Right kidney (tissue), 9 donors: ENCODE measurements around the gene RLIM.
"Not testable (repeated sequence)": the region's sequence is repeated elsewhere in the genome, so short reads cannot be mapped to it uniquely, and the experiment has no call there.

Source experiments
- DNase-seq: peaks from one replicate; pipeline ENCODE4 v3.0.0-alpha.2; 2016
- long read RNA-seq, 8 donors: transcript quantifications; one replicate each; lab custom pipeline, GENCODE V29; 2026

RLIM gene, protein sequence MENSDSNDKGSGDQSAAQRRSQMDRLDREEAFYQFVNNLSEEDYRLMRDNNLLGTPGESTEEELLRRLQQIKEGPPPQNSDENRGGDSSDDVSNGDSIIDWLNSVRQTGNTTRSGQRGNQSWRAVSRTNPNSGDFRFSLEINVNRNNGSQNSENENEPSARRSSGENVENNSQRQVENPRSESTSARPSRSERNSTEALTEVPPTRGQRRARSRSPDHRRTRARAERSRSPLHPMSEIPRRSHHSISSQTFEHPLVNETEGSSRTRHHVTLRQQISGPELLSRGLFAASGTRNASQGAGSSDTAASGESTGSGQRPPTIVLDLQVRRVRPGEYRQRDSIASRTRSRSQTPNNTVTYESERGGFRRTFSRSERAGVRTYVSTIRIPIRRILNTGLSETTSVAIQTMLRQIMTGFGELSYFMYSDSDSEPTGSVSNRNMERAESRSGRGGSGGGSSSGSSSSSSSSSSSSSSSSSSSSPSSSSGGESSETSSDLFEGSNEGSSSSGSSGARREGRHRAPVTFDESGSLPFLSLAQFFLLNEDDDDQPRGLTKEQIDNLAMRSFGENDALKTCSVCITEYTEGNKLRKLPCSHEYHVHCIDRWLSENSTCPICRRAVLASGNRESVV
- long read RNA-seq, donor 1, full-length matches to known transcripts, result 5 of 5 reads
- long read RNA-seq, donor 1, partial matches to known transcripts, result 0 of 5 reads
- long read RNA-seq, donor 1, other reads (novel, unspliced or antisense), result 0 of 5 reads
- long read RNA-seq, donor 2, full-length matches to known transcripts, result 5 of 5 reads
- long read RNA-seq, donor 2, partial matches to known transcripts, result 0 of 5 reads
- long read RNA-seq, donor 2, other reads (novel, unspliced or antisense), result 0 of 5 reads
- long read RNA-seq, donor 3, full-length matches to known transcripts, result 2 of 2 reads
- long read RNA-seq, donor 3, partial matches to known transcripts, result 0 of 2 reads
- long read RNA-seq, donor 3, other reads (novel, unspliced or antisense), result 0 of 2 reads
- long read RNA-seq, donor 4, full-length matches to known transcripts, result 11 of 11 reads
- long read RNA-seq, donor 4, partial matches to known transcripts, result 0 of 11 reads
- long read RNA-seq, donor 4, other reads (novel, unspliced or antisense), result 0 of 11 reads
- long read RNA-seq, donor 5, full-length matches to known transcripts, result 7 of 7 reads
- long read RNA-seq, donor 5, partial matches to known transcripts, result 0 of 7 reads
- long read RNA-seq, donor 5, other reads (novel, unspliced or antisense), result 0 of 7 reads
- long read RNA-seq, donor 6, full-length matches to known transcripts, result 7 of 7 reads
- long read RNA-seq, donor 6, partial matches to known transcripts, result 0 of 7 reads
- long read RNA-seq, donor 6, other reads (novel, unspliced or antisense), result 0 of 7 reads
- long read RNA-seq, donor 7, full-length matches to known transcripts, result 9 of 9 reads
- long read RNA-seq, donor 7, partial matches to known transcripts, result 0 of 9 reads
- long read RNA-seq, donor 7, other reads (novel, unspliced or antisense), result 0 of 9 reads
- long read RNA-seq, donor 8, full-length matches to known transcripts, result 7 of 7 reads
- long read RNA-seq, donor 8, partial matches to known transcripts, result 0 of 7 reads
- long read RNA-seq, donor 8, other reads (novel, unspliced or antisense), result 0 of 7 reads

GRCh38 chrX:74614093-74614909 lies at the start of gene RLIM:
TSS of gene RLIM (minus strand) at chrX:74614624. CDS start at chrX:74595977, 18,647 bp downstream.
- peak; percentile 78 for DNase-seq

DNA sequence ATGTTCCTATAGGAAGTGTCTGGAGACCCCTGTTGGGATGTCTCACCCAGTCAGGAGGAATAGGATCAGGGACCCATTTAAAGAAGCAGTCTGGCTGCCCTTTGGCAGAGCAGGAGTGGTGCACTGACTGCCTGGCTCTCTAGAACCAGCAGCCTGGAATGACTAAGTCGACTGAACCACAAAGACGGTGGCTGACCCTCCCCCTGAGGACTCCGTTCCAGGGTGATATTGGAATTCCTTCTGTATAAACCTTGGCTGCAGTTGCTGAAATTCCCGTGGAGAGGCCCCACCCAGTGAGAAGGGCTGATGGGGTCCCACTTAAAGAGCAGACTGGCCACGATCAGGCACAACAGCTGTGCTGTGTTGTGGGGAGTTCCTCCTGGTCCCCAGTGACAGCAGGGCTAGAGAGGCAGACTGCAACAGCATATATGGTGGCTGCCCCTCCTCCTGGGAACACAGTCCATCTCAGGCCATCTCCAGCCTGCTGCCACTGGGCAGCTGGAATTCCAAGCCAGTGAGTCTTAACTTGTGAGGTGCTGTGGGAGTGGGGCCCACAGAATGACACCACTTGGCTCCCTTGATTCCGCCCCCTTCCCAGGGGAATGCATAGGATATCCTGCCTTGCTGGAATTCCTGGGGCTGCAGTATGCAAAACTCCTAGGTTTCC lies 41.8 kb upstream of the RLIM start:
- no peak for DNase-seq

DNA sequence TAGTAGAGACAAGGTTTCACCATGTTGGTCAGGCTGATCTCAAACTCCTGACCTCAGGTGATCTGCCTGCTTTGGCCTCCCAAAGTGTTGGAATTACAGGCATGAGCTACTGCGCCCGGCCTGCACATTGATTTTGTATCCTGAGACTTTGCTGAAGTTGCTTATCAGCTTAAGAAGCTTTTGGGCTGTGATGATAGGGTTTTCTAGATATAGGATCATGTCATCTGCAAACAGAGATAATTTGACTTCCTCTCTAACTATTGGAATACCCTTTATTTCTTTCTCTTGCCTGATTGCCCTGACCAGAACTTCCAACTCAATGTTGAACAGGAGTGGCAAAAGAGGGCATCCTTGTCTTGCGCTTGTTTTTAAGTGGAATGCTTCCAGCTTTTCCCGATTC lies 40.5 kb upstream of the RLIM start:
- not testable (repeated sequence) for DNase-seq

DNA sequence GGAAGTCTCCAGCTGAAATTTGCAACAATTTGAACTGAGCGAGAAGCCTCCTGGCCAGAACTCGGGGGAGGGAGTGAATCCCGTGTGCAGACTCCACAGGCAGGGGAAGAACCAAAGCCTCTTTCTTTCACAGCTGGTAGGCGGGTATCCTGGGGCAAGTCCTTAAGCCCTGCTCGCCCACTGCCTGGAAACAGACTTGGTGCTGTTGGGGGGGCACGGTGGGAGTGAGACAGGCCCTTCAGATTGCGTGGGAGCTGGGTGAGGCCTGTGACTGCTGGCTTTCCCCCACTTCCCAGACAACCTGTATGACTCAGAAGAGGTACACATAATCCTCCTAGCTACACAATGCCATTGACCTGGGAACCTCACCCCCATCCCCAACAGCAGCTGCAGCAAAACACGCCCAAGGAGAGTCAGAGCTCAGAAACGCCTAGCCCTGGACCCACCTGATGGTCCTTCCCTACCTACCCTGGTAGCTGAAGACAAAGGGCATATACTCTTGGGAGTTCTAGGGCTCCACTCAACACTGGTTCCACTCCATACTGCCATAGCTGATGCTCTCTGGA lies 22.4 kb upstream of the RLIM start:
- DNase-seq, result no peak

DNA sequence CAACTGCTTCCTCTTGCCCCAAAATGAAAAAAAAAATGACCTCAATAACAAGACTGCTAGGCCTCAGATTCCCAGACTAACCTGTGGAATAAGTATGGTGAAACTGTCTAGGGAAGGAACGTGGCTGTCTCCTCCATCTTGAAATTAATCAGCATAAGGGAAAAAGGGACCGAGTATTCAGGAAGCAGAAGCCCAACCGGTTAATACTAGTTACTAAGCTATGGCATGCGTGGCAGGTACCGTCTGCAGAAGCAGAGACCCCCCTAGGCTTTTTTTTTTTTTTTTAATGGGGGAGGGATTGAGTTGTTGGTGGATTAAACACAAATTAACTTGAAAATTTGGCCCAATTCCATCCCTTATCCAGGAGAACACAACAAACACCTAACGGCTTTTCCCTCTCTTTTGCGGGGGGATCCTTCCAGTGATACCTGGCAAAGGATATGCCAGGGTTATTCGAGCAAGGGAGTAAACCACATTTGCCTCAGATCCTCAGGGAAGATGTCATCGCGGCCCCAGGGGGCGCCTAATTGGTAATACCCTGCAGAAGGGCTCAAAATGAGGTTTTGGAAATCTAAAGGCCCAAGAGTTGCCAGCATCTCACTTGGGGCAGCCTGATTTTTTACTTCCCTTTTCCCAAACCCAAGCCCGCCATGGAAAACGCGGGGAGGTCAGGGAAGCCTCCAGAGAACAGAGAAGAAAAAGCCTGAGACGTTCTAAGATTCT lies 893 bp downstream of the RLIM start:
- DNase-seq, result peak; percentile 16

DNA sequence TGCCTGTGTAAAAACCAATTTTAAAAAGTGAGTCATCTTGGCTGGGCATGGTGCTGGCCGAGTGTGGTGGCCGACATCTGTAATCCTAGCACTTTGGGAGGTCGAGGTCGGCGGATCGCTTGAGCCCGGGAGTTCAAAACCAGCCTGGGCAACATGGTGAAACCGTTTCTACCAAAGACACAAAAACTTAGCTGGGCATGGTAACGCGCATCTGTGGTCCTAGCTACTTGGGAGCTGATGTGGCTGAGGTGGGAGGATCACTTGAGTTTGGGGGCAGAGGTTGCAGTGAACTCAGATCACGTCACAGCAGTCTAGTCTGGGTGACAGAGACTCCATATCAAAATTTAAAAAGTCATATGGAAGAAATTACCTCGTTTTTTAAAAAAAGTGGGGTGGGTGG lies 7.6 kb downstream of the RLIM start:
- no peak for DNase-seq

GRCh38 chrX:74606342-74606741 lies 8.1 kb downstream of the RLIM start:
- no peak for DNase-seq

- no peak for DNase-seq
These were observed 11.4 kb downstream of the RLIM start for GRCh38 chrX:74603040-74603439.

DNA sequence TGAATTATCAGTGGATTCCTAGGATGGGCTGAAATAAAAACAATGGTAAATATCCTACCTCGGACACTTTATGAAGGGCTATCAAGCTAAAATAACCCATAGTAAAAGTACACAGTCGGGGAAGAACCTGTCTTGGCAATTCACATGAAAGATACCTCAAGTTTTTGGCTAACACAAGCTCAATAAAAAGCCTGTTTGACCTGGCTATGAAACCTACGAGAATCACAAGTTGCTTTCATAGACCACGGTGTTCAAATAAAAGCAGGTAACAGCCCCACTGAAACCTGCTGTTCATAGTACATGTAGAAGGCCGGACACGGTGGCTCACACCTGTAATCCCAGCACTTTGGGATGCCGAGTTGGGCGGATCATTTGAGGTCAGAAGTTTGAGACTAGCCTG lies 12.3 kb downstream of the RLIM start:
- DNase-seq, result no peak

GRCh38 chrX:74593593-74593992 lies 20.8 kb downstream of the RLIM start:
- DNase-seq, result no peak

- no peak for DNase-seq
These were observed 28.7 kb downstream of the RLIM start for GRCh38 chrX:74585766-74586165.

- no peak for DNase-seq
These were observed 34.7 kb downstream of the RLIM start for GRCh38 chrX:74579597-74580198.

DNA sequence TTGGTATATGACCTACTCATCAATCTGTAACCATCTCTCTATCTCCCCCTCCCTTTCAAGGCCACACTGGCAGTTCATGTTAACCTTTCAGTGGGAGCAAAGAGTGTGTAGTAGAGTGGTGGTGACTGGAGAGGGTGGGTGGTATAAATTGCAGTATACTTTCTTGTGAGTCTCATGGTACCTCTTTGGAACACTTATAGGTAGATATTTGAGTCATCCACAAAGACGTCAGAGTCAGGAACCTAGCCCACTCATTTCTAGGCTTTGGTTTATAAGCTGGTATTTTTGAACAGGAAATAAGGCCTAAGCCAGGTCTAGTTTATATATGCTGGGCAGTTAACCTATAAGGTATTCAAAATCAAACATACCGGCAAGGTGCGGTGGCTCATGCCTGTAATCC lies 36.3 kb downstream of the RLIM start:
- no peak for DNase-seq

GRCh38 chrX:74557378-74557777 lies 57.0 kb downstream of the RLIM start:
- DNase-seq, result no peak

DNA sequence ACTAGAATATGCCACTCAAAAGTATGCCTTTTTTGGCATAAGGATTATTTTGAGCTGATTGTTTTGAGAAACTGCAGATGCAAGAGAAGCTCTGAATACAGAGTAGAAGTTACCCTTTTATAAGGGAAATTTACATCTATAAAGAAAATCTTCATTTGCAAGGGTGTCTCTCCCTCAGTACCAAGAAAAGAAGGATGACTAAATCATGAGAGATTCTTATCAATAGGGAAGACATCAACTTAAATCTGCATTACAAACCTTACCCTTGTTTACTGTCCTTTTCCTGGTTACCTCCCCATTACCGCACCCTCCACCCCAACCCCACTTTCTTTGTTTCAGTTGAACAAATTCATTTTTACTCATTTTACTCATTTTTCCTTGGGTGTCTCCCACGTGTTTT lies 62.5 kb downstream of the RLIM start:
- no peak for DNase-seq

DNA sequence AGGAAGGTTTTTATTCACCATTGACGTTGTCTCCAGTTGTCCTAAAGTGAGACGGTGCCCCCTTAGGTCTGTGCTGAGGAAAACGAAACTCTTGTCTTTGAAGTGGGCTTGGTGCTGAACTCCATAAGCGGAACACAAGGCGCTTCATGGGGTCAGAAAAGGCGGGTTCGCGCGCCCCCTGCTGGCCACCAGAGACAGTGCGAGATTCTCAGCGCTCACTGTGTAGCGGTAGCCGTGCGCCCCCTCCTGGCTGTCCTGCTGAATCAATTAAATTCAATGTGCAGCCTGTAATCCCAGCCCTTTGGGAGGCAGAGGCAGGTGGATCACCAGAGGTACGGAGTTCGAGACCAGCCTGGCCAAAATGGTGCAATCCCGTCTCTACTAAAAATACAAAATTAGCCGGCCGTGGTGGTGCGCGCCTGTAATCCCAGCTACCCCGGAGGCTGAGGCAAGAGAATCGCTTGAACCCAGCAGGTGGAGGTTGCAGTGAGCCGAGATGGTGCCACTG lies 64.1 kb downstream of the RLIM start:
- peak; percentile 61 for DNase-seq

- DNase-seq, result no peak
These were observed 67.4 kb downstream of the RLIM start for GRCh38 chrX:74546984-74547383.

DNA sequence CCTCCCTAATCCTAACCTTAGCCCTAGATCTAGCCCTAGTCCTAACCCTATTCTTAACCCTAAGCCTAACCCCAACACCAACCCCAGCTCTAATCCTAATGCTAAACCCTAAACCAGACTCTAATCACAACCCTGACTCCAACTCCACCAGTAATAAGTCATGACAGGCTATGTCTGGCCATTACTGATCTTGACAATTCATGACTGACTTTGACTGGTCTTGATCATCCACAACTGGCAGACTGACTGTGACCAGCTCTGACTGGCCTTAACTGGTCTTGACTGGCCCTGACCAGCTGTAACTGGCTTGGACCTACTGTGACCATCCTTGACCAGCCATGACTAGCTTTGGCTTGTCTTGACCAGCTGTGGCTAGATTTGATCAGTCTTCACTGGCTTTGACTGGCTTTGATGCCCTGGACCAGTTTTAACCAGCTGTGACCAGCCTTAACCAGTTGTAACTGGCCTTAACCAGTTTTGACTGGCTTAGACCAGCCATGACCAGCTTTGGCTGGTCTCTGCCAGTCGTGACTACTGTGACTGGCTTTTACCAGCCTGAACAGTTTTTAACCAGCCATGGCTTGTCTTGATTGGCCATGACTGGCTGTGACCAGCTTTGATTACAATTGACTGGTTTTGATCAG lies 68.4 kb downstream of the RLIM start:
- no peak for DNase-seq
